Measurements from ENCODE around the gene ZYX. TPM values are rescaled to one million over a fixed set of nuclear protein-coding genes. Genes with fewer than 3 reads are reported as not detected.
A peak's percentile ranks its signal among the peaks of the same experiment; 100 is the strongest.
"Not testable (repeated sequence)": the region's sequence is repeated elsewhere in the genome, so short reads cannot be mapped to it uniquely, and the experiment has no call there.

Gene ZYX
- total RNA-seq, 2 donors from 2014 or later = 55.8 to 256 TPM

DNA sequence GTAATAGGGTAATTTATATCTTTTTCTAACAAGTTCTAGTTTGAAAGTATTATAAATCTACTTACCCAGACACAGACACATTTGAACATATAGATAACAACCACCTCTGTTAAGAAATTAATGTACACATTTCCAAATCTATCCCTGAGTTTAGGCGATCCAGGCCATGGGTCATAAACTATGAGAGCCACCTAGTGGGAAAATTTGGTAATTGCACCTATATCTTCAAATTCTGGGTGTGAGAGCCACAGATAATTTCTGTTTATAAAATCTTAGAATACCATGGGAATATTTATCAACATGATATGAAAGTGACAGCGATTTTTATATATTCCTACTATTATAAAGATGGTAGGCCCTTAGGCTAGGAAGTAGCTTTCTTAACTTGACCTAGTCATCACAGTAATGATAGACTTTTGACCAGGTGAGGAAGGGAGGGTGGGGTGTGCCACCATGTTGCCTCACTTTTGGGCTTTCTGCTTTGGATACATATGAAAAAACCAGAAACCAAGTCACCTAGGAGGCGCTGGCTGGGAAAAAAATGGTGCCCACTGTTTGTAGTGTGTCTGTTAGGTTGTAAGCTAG lies 35.5 kb downstream of the ZYX start:
- Histone ChIP-seq H3K27me3 (replicated peaks; ENCODE audit: insufficient read depth) (no peaks in the 10 kb centered on the region), H3K36me3 (no peaks in the 10 kb centered on the region), H3K9me3 (no peaks in the 10 kb centered on the region), H3K4me3 (no peak overlapping the region), H3K27ac (peak overlapping the region; percentile 38 to 49), H3K4me1 (replicated peaks) (no peaks in the 10 kb centered on the region)
- intact Hi-C loops (cut with DNase I) = loop anchor here (5.0 kb wide), 3 partner anchors 39 to 174 kb away; no protein-coding TSS in a partner anchor
- 4% methylated on average over 3 of the region's 3 CpGs for WGBS
- no peak for TF ChIP-seq POLR2AphosphoS5 (IDR thresholded peaks at IDR 0.05)
- TF ChIP-seq, protein P1, sequence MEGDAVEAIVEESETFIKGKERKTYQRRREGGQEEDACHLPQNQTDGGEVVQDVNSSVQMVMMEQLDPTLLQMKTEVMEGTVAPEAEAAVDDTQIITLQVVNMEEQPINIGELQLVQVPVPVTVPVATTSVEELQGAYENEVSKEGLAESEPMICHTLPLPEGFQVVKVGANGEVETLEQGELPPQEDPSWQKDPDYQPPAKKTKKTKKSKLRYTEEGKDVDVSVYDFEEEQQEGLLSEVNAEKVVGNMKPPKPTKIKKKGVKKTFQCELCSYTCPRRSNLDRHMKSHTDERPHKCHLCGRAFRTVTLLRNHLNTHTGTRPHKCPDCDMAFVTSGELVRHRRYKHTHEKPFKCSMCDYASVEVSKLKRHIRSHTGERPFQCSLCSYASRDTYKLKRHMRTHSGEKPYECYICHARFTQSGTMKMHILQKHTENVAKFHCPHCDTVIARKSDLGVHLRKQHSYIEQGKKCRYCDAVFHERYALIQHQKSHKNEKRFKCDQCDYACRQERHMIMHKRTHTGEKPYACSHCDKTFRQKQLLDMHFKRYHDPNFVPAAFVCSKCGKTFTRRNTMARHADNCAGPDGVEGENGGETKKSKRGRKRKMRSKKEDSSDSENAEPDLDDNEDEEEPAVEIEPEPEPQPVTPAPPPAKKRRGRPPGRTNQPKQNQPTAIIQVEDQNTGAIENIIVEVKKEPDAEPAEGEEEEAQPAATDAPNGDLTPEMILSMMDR (IDR thresholded peaks at IDR 0.05) = peak; percentile 80 to 82 (median 80)
- peak; percentile 29 for DNase-seq (ENCODE audit: low spot score)

DNA sequence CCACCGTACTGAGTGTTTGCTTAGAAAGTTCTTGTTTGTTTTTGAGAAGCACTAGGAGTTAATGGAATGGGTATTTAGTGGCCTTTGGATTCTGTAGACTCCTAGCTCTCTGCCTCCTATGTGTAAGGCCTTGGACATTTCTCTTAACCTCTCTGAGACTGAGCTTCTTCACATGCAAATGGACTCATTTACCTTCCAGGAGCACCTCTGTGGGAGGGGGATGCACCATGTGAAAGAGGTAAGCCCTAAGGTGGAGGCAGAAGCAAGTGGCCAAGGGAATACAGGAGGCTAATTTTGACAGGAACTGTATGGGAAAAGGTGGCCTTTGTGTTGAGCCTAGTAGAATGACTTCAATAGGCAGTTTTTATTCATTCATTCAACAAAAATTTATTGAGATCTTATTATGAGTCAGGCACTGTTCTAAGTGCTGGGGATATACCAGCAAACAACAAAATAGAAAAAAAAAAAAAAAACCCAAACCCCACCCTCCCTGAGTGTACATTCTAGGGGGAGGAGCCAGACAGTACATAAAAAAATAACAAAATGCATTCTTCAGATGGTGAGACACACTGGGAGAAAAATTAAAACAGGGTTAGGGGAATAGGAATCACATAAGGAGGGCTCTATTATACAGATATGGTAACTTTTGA lies 36.7 kb downstream of the ZYX start:
- intact Hi-C loops (cut with DNase I) = loop anchor here (5.0 kb wide), 3 partner anchors 41 to 176 kb away; no protein-coding TSS in a partner anchor
- H3K4me1 ChIP-seq (replicated peaks) = no peaks in the 10 kb centered on the region
- TF ChIP-seq POLR2A (IDR thresholded peaks at IDR 0.05) (no peak), POLR2AphosphoS5 (IDR thresholded peaks at IDR 0.05) (no peak)
- TF ChIP-seq, protein P1 (IDR thresholded peaks at IDR 0.05) = no peak
- H3K27ac ChIP-seq = no peak overlapping the region
- no peaks in the 10 kb centered on the region for H3K9me3 ChIP-seq
- no peaks in the 10 kb centered on the region for H3K27me3 ChIP-seq (replicated peaks; ENCODE audit: insufficient read depth)
- DNase-seq (ENCODE audit: low spot score) = no peak
- H3K4me3 ChIP-seq = no peak overlapping the region
- no peaks in the 10 kb centered on the region for H3K36me3 ChIP-seq
- WGBS = 29% methylated on average over 1 of the region's 1 CpG

- WGBS = 79% methylated on average over 11 of the region's 11 CpGs
- Histone ChIP-seq H3K9me3 (no peaks in the 10 kb centered on the region), H3K27ac (no peak overlapping the region), H3K27me3 (replicated peaks; ENCODE audit: insufficient read depth) (no peaks in the 10 kb centered on the region), H3K36me3 (no peaks in the 10 kb centered on the region), H3K4me3 (no peak overlapping the region), H3K4me1 (replicated peaks) (no peaks in the 10 kb centered on the region)
- TF ChIP-seq, protein P1 (IDR thresholded peaks at IDR 0.05) = no peak
- TF ChIP-seq POLR2A (IDR thresholded peaks at IDR 0.05) (no peak), POLR2AphosphoS5 (IDR thresholded peaks at IDR 0.05) (no peak)
- intact Hi-C loops (cut with DNase I) = loop anchor here (5.0 kb wide), 3 partner anchors 42 to 177 kb away; no protein-coding TSS in a partner anchor
- no peak for DNase-seq (ENCODE audit: low spot score)
These were observed 37.7 kb downstream of the ZYX start for GRCh38 chr7:143418681-143419458.

DNA sequence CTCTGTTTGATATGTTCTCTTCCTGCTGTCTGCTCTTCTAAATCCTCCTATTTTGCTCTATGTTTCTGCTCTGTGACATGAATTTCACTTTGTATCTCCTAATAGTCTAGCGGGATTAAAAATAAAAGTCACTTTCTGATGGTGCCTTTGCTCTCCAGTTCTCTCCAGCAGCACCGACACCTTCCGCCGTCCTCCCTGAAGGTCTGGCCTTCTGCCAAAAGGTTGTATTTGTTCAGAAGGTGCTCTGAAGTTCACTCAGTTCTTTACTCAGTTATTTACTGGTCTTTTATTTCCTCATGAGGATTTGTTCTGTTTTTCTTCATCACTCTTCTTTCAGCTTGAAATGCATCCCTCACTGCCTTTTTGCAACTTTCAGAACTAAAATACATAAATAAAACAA lies 38.7 kb downstream of the ZYX start:
- peak overlapping the region in 1 of 2 donors; percentile 38 for H3K27ac ChIP-seq
- intact Hi-C loops (cut with DNase I) = loop anchor here (5.0 kb wide), 3 partner anchors 43 to 178 kb away; no protein-coding TSS in a partner anchor

DNA sequence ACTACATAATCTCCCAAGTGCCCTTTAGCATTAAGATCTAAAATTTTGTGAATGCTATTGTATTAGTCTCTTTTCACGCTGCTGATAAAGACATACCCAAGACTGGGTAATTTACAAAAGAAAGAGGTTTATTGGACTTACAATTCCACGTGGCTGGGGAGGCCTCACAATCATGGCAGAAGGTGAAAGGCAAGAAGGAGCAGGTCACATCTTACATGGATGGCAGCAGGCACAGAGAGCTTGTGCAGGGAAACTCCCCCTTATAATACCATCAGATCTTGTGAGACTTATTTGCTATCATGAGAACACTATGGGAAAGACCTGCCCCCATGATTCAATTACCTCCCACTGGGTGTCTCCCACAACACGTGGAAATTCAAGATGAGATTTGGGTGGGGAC lies 39.5 kb downstream of the ZYX start:
- DNase-seq (ENCODE audit: low spot score); intact Hi-C loops (cut with DNase I); H3K4me3 ChIP-seq; H3K36me3 ChIP-seq; H3K4me1 ChIP-seq (replicated peaks); H3K27me3 ChIP-seq (replicated peaks; ENCODE audit: insufficient read depth); H3K9me3 ChIP-seq: not testable (repeated sequence)
- 41% methylated on average over 3 of the region's 3 CpGs for WGBS
- H3K27ac ChIP-seq = peak overlapping the region in 1 of 2 donors; percentile 38

More for the DNA sequence above, 38.7 kb downstream of the ZYX start:
- 16% methylated on average over 4 of the region's 4 CpGs for WGBS
- no peak for TF ChIP-seq POLR2A (IDR thresholded peaks at IDR 0.05)
- peak; percentile 84 for TF ChIP-seq POLR2AphosphoS5 (IDR thresholded peaks at IDR 0.05)
- peak; percentile 91 for DNase-seq (ENCODE audit: low spot score)
- Histone ChIP-seq H3K36me3 (no peaks in the 10 kb centered on the region), H3K4me1 (replicated peaks) (no peaks in the 10 kb centered on the region), H3K27me3 (replicated peaks; ENCODE audit: insufficient read depth) (no peaks in the 10 kb centered on the region), H3K4me3 (no peak overlapping the region), H3K9me3 (no peaks in the 10 kb centered on the region)
